Stomach (tissue), 4 donors: ENCODE results near the gene ATP4B.

Source experiments
- POLR2A ChIP-seq, 4 donors: fragments of 450-650 bp; IDR thresholded peaks; one replicate each; pipeline ENCODE4 v1.6.1; 2016; ENCODE audit warnings: antibody characterized with exemption in 4 of 4, control low read depth in 2 of 4, mild to moderate bottlenecking in 1 of 4, moderate library complexity in 1 of 4
- TF ChIP-seq, protein P1 (sequence below), 7 experiments: fragments of 450-650 bp in 4 of 7; fragments of 200-600 bp in 3 of 7; sonication (generic) in 3 of 7; IDR thresholded peaks; one replicate each; pipeline ENCODE4 v1.5.1; 2016 to 2019; ENCODE audit warnings: antibody characterized with exemption in 7 of 7, control low read depth in 2 of 7, mild to moderate bottlenecking in 1 of 7

DNA sequence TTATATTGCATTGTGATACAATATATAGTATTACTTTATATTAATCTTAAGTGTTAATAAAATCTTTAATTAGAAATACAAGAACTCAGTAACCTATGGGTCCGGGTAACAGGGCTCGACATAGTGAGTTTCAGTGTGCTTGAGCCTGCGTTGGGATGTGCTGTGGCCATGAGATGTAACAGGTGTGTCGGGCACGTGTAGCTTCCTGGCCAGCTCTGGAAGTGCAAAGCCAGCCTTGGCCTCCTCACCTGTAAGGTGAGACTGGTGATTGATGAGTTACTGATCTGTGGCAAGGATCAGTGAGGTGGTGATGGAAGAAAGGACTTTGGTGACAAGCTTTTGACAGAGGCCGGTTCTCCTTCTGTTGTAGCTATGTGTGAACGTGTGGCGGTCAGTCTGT lies 19.2 kb downstream of the ATP4B start:
- no peak for TF ChIP-seq POLR2A (IDR thresholded peaks at IDR 0.05)
- TF ChIP-seq, protein P1, sequence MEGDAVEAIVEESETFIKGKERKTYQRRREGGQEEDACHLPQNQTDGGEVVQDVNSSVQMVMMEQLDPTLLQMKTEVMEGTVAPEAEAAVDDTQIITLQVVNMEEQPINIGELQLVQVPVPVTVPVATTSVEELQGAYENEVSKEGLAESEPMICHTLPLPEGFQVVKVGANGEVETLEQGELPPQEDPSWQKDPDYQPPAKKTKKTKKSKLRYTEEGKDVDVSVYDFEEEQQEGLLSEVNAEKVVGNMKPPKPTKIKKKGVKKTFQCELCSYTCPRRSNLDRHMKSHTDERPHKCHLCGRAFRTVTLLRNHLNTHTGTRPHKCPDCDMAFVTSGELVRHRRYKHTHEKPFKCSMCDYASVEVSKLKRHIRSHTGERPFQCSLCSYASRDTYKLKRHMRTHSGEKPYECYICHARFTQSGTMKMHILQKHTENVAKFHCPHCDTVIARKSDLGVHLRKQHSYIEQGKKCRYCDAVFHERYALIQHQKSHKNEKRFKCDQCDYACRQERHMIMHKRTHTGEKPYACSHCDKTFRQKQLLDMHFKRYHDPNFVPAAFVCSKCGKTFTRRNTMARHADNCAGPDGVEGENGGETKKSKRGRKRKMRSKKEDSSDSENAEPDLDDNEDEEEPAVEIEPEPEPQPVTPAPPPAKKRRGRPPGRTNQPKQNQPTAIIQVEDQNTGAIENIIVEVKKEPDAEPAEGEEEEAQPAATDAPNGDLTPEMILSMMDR (IDR thresholded peaks at IDR 0.05) = no peak
